WTC11 (cell line): Measurements from ENCODE around the gene IRF7. TPM values are rescaled to one million over a fixed set of nuclear protein-coding genes. Genes with fewer than 3 reads are reported as not detected.

ENCODE experiments used
- ATAC-seq: fragments of 200-7000 bp; cut with Tn5 transposase; 2 replicates; pipeline ENCODE4 v1.10.0; 2021; ENCODE audit warnings: mild to moderate bottlenecking, moderate library complexity
- CTCF ChIA-PET: fragments of 300-600 bp; sonication (Branson Sonifier 250); formaldehyde crosslinking; loops from one replicate; lab custom pipeline; 2021; ENCODE audit warnings: antibody characterized with exemption; lab: Charles Lee
- POLR2A ChIA-PET: fragments of 350-600 bp; sonication (Branson Sonifier 250); formaldehyde crosslinking; loops from one replicate; lab custom pipeline; 2021; ENCODE audit warnings: antibody characterized with exemption; lab: Charles Lee
- DNase-seq: peaks from one replicate; pipeline ENCODE4 v3.0.0; 2021; ENCODE audit warnings: low spot score
- H3K27ac Mint-ChIP-seq: 2 replicates; pipeline ENCODE4 v1.8.0; 2021; ENCODE audit warnings: mixed read lengths
- H3K27me3 Mint-ChIP-seq: 2 replicates; pipeline ENCODE4 v1.8.0; 2021; ENCODE audit warnings: low read depth, mild to moderate bottlenecking, moderate library complexity, mixed read lengths
- H3K36me3 Mint-ChIP-seq: 2 replicates; pipeline ENCODE4 v1.8.0; 2021; ENCODE audit warnings: mixed read lengths
- H3K4me1 Mint-ChIP-seq: 2 replicates; pipeline ENCODE4 v1.8.0; 2022; ENCODE audit warnings: mixed read lengths
- H3K4me3 Mint-ChIP-seq: 2 replicates; pipeline ENCODE4 v1.8.0; 2021; ENCODE audit warnings: mild to moderate bottlenecking, moderate library complexity, mixed read lengths
- H3K9me3 Mint-ChIP-seq: 2 replicates; pipeline ENCODE4 v1.8.0; 2021; ENCODE audit warnings: mixed read lengths
- ARID4B ChIP-seq: sonication (generic); formaldehyde crosslinking; IDR thresholded peaks from 2 replicates; pipeline ENCODE4 v1.8.0; 2023; ENCODE audit warnings: missing genetic modification reagents, mild to moderate bottlenecking, borderline replicate concordance
- CBFB ChIP-seq: sonication (generic); formaldehyde crosslinking; IDR thresholded peaks from 2 replicates; pipeline ENCODE4 v1.8.1; 2022; ENCODE audit warnings: mild to moderate bottlenecking, low read depth, missing genetic modification reagents
- CREB1 ChIP-seq: sonication (generic); formaldehyde crosslinking; IDR thresholded peaks from 2 replicates; pipeline ENCODE4 v1.8.0; 2023; ENCODE audit warnings: mild to moderate bottlenecking, missing genetic modification reagents
- CREM ChIP-seq: sonication (generic); formaldehyde crosslinking; IDR thresholded peaks from 2 replicates; pipeline ENCODE4 v1.8.1; 2022; ENCODE audit warnings: mild to moderate bottlenecking, missing genetic modification reagents, moderate library complexity
- ELF4 ChIP-seq: sonication (generic); formaldehyde crosslinking; IDR thresholded peaks from 2 replicates; pipeline ENCODE4 v1.8.1; 2022; ENCODE audit warnings: low read depth, mild to moderate bottlenecking, moderate library complexity, missing genetic modification reagents
- FOXJ3 ChIP-seq: sonication (generic); formaldehyde crosslinking; IDR thresholded peaks from 2 replicates; pipeline ENCODE4 v1.9.0; 2021; ENCODE audit warnings: missing genetic modification reagents, mild to moderate bottlenecking, borderline replicate concordance
- FOXK1 ChIP-seq: sonication (generic); formaldehyde crosslinking; IDR thresholded peaks from 2 replicates; pipeline ENCODE4 v1.8.0; 2022; ENCODE audit warnings: mild to moderate bottlenecking, moderate library complexity, missing genetic modification reagents
- FOXP4 ChIP-seq: sonication (generic); formaldehyde crosslinking; IDR thresholded peaks from 2 replicates; pipeline ENCODE4 v1.8.0; 2022; ENCODE audit warnings: mild to moderate bottlenecking, missing genetic modification reagents
- GABPB1 ChIP-seq: sonication (generic); formaldehyde crosslinking; IDR thresholded peaks from 2 replicates; pipeline ENCODE4 v1.8.1; 2023; ENCODE audit warnings: mild to moderate bottlenecking, missing genetic modification reagents
- GRHL2 ChIP-seq: fragments of 250-450 bp; sonication (Bioruptor Pico); IDR thresholded peaks from 2 replicates; pipeline ENCODE4 v1.8.0; 2022; ENCODE audit warnings: mild to moderate bottlenecking, moderate library complexity; ENCODE audit not compliant: insufficient replicate concordance, severe bottlenecking
- JAZF1 ChIP-seq: fragments of 250-450 bp; sonication (Bioruptor Pico); IDR thresholded peaks from 2 replicates; pipeline ENCODE4 v1.9.0; 2021; ENCODE audit warnings: moderate library complexity, mild to moderate bottlenecking, inconsistent platforms
- KAT7 ChIP-seq: sonication (generic); formaldehyde crosslinking; IDR thresholded peaks from 2 replicates; pipeline ENCODE4 v1.8.1; 2023; ENCODE audit warnings: missing genetic modification reagents, mild to moderate bottlenecking, borderline replicate concordance
- MAX ChIP-seq: sonication (generic); formaldehyde crosslinking; IDR thresholded peaks from 2 replicates; pipeline ENCODE4 v1.8.0; 2022; ENCODE audit warnings: mild to moderate bottlenecking, missing genetic modification reagents
- NFYB ChIP-seq: sonication (generic); formaldehyde crosslinking; conservative IDR thresholded peaks from 2 replicates; pipeline ENCODE4 v1.8.0; 2022; ENCODE audit warnings: low read depth, missing genetic modification reagents
- RELA ChIP-seq: sonication (generic); formaldehyde crosslinking; IDR thresholded peaks from 2 replicates; pipeline ENCODE4 v1.8.1; 2022; ENCODE audit warnings: missing genetic modification reagents, mild to moderate bottlenecking, borderline replicate concordance
- SMAD3 ChIP-seq: sonication (generic); formaldehyde crosslinking; IDR thresholded peaks from 2 replicates; pipeline ENCODE4 v1.8.0; 2022; ENCODE audit warnings: missing genetic modification reagents, mild to moderate bottlenecking, borderline replicate concordance
- STAT6 ChIP-seq: sonication (generic); formaldehyde crosslinking; conservative IDR thresholded peaks from 2 replicates; pipeline ENCODE4 v1.8.1; 2023; ENCODE audit warnings: mild to moderate bottlenecking, low read depth, missing genetic modification reagents, moderate library complexity
- ZNF121 ChIP-seq: sonication (generic); formaldehyde crosslinking; IDR thresholded peaks from 2 replicates; pipeline ENCODE4 v1.8.0; 2023; ENCODE audit warnings: missing genetic modification reagents
- ZNF425 ChIP-seq: fragments of 250-450 bp; sonication (Bioruptor Pico); conservative IDR thresholded peaks from 2 replicates; pipeline ENCODE4 v1.9.0; 2021; ENCODE audit warnings: mild to moderate bottlenecking
- ZNF512 ChIP-seq: sonication (generic); formaldehyde crosslinking; IDR thresholded peaks from 2 replicates; pipeline ENCODE4 v1.8.1; 2022; ENCODE audit warnings: missing genetic modification reagents, borderline replicate concordance
- total RNA-seq: library from RNA; stranded (reverse); gene quantifications from 3 replicates; pipeline ENCODE4 v1.2.3, GENCODE V29; 2021

IRF7 gene
- total RNA-seq, 1 experiment from 2014 or later, result 11.1 TPM

GRCh38 chr11:628056-628455 lies 12.3 kb upstream of the IRF7 start:
- no peak for ATAC-seq
- CTCF ChIA-PET, result no interaction called here
- POLR2A ChIA-PET, result no interaction called here
- H3K4me1 Mint-ChIP-seq, result peaks cover 13% of the 10 kb centered on the region
- H3K36me3 Mint-ChIP-seq, result no peaks in the 10 kb centered on the region
- peaks cover 27% of the 10 kb centered on the region for H3K27me3 Mint-ChIP-seq
- no peaks in the 10 kb centered on the region for H3K9me3 Mint-ChIP-seq
- H3K4me3 Mint-ChIP-seq, result peak overlapping the region; percentile 64
- H3K27ac Mint-ChIP-seq, result no peak overlapping the region
- peak; percentile 16 for DNase-seq
- TF ChIP-seq CREM (no peak), CREB1 (CRISPR knock-in tag) (no peak), ZNF425 (no peak), SMAD3 (CRISPR knock-in tag) (no peak), CBFB (no peak), FOXK1 (CRISPR knock-in tag) (no peak), STAT6 (no peak), GRHL2 (CRISPR knock-in tag) (no peak)
- TF ChIP-seq, all 79 proteins: peak for 0

- H3K4me3 Mint-ChIP-seq, result peak overlapping the region; percentile 64; the same call in 1 of the 2 replicates
- ChIA-PET CTCF (interaction anchor here (0.8 to 1.1 kb wide), 2 partner anchors 72 to 96 kb away, joined by 3 to 5 read pairs; no protein-coding TSS in a partner anchor), POLR2A (no interaction called here)
- no peak overlapping the region for H3K27ac Mint-ChIP-seq
- DNase-seq (no peak), ATAC-seq (no peak)
- peaks cover 27% of the 10 kb centered on the region for H3K27me3 Mint-ChIP-seq
- no peaks in the 10 kb centered on the region for H3K36me3 Mint-ChIP-seq
- H3K9me3 Mint-ChIP-seq, result no peaks in the 10 kb centered on the region
- H3K4me1 Mint-ChIP-seq, result peaks cover 13% of the 10 kb centered on the region
- TF ChIP-seq CREB1 (CRISPR knock-in tag) (no peak), ZNF121 (CRISPR knock-in tag) (no peak), ZNF425 (no peak), ARID4B (CRISPR knock-in tag) (no peak), FOXJ3 (no peak), NFYB (CRISPR knock-in tag) (no peak), FOXP4 (CRISPR knock-in tag) (no peak), RELA (CRISPR knock-in tag) (no peak), JAZF1 (CRISPR knock-in tag) (no peak), KAT7 (CRISPR knock-in tag) (no peak), GABPB1 (CRISPR knock-in tag) (no peak), MAX (CRISPR knock-in tag) (no peak), ZNF512 (no peak), ELF4 (CRISPR knock-in tag) (no peak)
Measured at GRCh38 chr11:627308-627576, 11.5 kb upstream of the IRF7 start.
